Tibial artery (tissue), 4 donors: ENCODE data around the gene COMMD3.
A peak's percentile ranks its signal among the peaks of the same experiment; 100 is the strongest.

Experiments
- DNase-seq, 2 donors: peaks; one replicate each; pipeline ENCODE4 v3.0.0-alpha.2; 2019
- H3K27ac ChIP-seq, 2 donors: fragments of 200-600 bp; sonication (generic) in 1 of 2; 1 replicate in 1 of 2; 2 replicates in 1 of 2; pipeline ENCODE4 v1.5.1; 2018 to 2019; ENCODE audit warnings: mild to moderate bottlenecking in 1 of 2
- H3K27me3 ChIP-seq, 2 donors: fragments of 200-600 bp; sonication (generic) in 1 of 2; one replicate each; pipeline versions ENCODE4 v1.5.1 to v1.6.0; 2016 to 2019
- H3K36me3 ChIP-seq, 3 donors: fragments of 200-600 bp; sonication (generic) in 2 of 3; one replicate each; pipeline ENCODE4 v1.5.1; 2016 to 2019; ENCODE audit warnings: mild to moderate bottlenecking in 2 of 3
- H3K4me1 ChIP-seq, 4 donors: fragments of 200-600 bp; sonication (generic) in 2 of 4; 1 replicate in 3 of 4; 2 replicates in 1 of 4; pipeline ENCODE4 v1.5.1; 2016 to 2019
- H3K4me3 ChIP-seq, 2 donors: fragments of 200-600 bp; sonication (generic) in 1 of 2; 1 replicate in 1 of 2; 2 replicates in 1 of 2; pipeline ENCODE4 v1.5.1; 2018 to 2019; ENCODE audit warnings: mild to moderate bottlenecking in 2 of 2
- H3K9me3 ChIP-seq, 3 donors: fragments of 200-600 bp; sonication (generic) in 1 of 3; one replicate each; pipeline ENCODE4 v1.5.1; 2016 to 2019
- CTCF ChIP-seq, 2 experiments: fragments of 200-600 bp in 1 of 2; fragments of 450-650 bp in 1 of 2; IDR thresholded peaks; one replicate each; pipeline ENCODE4 v1.5.1; 2017 to 2019; ENCODE audit warnings: antibody characterized with exemption in 2 of 2, mild to moderate bottlenecking in 1 of 2, moderate library complexity in 1 of 2
- intact Hi-C: fragments of 100-400 bp; cut with DNase I; formaldehyde crosslinking; loops from one replicate; pipeline ENCODE4 v1.15.0; 2023; ENCODE audit warnings: low total_unique reads

COMMD3 gene

GRCh38 chr10:22316286-22317075, at the start of gene COMMD3:
Gene COMMD3 (plus strand): TSS chr10:22316388. CDS start chr10:22316418, 30 bp downstream.
- TF ChIP-seq CTCF (IDR thresholded peaks at IDR 0.05): no peak
- H3K36me3 ChIP-seq: no peaks in the 10 kb centered on the region
- DNase-seq: peak; percentile 85 to 93
- H3K27ac ChIP-seq: peak within 1 kb of the TSS; percentile 93 to 96
- intact Hi-C loops: loop anchor here (5.0 kb wide), 1 partner anchor 64 kb away; no protein-coding TSS in a partner anchor
- no peaks in the 10 kb centered on the region for H3K9me3 ChIP-seq
- peak within 1 kb of the TSS; percentile 76 to 90 for H3K4me3 ChIP-seq
- peaks cover 0 to 31% (median 10%) of the 10 kb centered on the region in 4 donors for H3K4me1 ChIP-seq
- no peaks in the 10 kb centered on the region for H3K27me3 ChIP-seq

- TF ChIP-seq CTCF (IDR thresholded peaks at IDR 0.05): no peak
- H3K9me3 ChIP-seq: no peaks in the 10 kb centered on the region
- H3K27ac ChIP-seq: no peak overlapping the region
- intact Hi-C loops: no loop called here
- H3K4me1 ChIP-seq: no peaks in the 10 kb centered on the region
- H3K4me3 ChIP-seq: no peak overlapping the region
- no peaks in the 10 kb centered on the region for H3K36me3 ChIP-seq
- H3K27me3 ChIP-seq: peaks cover 0 to 14% of the 10 kb centered on the region in 2 donors
- DNase-seq: no peak
Observed at GRCh38 chr10:22268503-22268902, 47.7 kb upstream of the COMMD3 start.

GRCh38 chr10:22271786-22272185, 44.4 kb upstream of the COMMD3 start:
- Histone ChIP-seq H3K4me1 (no peaks in the 10 kb centered on the region), H3K27me3 (no peaks in the 10 kb centered on the region), H3K4me3 (no peak overlapping the region), H3K27ac (no peak overlapping the region), H3K9me3 (no peaks in the 10 kb centered on the region), H3K36me3 (no peaks in the 10 kb centered on the region)
- intact Hi-C loops: no loop called here
- TF ChIP-seq CTCF (IDR thresholded peaks at IDR 0.05): no peak
- DNase-seq: no peak

- intact Hi-C loops: no loop called here
- H3K4me3 ChIP-seq: no peak overlapping the region
Observed at GRCh38 chr10:22278441-22278782, 37.8 kb upstream of the COMMD3 start.

GRCh38 chr10:22280078-22280477, 36.1 kb upstream of the COMMD3 start:
- TF ChIP-seq CTCF (IDR thresholded peaks at IDR 0.05): no peak
- Histone ChIP-seq H3K4me1 (no peaks in the 10 kb centered on the region), H3K4me3 (no peak overlapping the region), H3K36me3 (no peaks in the 10 kb centered on the region), H3K27ac (no peak overlapping the region), H3K9me3 (no peaks in the 10 kb centered on the region), H3K27me3 (peaks cover 0 to 9% of the 10 kb centered on the region in 2 donors)
- DNase-seq: no peak
- intact Hi-C loops: no loop called here

More at GRCh38 chr10:22278441-22278782, 37.8 kb upstream of the COMMD3 start:
- Histone ChIP-seq H3K36me3 (no peaks in the 10 kb centered on the region), H3K9me3 (no peaks in the 10 kb centered on the region), H3K27me3 (peaks cover 0 to 6% of the 10 kb centered on the region in 2 donors), H3K4me1 (no peaks in the 10 kb centered on the region), H3K27ac (no peak overlapping the region)
- TF ChIP-seq CTCF (IDR thresholded peaks at IDR 0.05): no peak
- DNase-seq: no peak
